HCT116 (cell line): ENCODE results near the gene TEX264. TPM values are rescaled to one million over a fixed set of nuclear protein-coding genes. Genes with fewer than 3 reads are reported as not detected.

Experiments
- ATAC-seq: fragments of 200-7000 bp; cut with Tn5 transposase; 2 replicates; pipeline ENCODE4 v1.9.1; 2020; ENCODE audit warnings: mild to moderate bottlenecking, moderate library complexity
- BruUV-seq: library from RNA; stranded (reverse); fragments of 400-500 nt; replicated peaks from 2 replicates; lab custom pipeline; 2021; lab: Mats Ljungman, UMichigan
- CTCF ChIA-PET: fragments of 300-600 bp; sonication (Branson Sonifier 250); formaldehyde crosslinking; loops from one replicate; lab custom pipeline; 2021; ENCODE audit warnings: antibody characterized with exemption; lab: Charles Lee
- POLR2A ChIA-PET: fragments of 300-600, 350-600 bp; sonication (Branson Sonifier 250); formaldehyde crosslinking; loops from one replicate; lab custom pipeline; 2021; ENCODE audit warnings: antibody characterized with exemption; lab: Charles Lee
- RAD21 ChIA-PET, 2 experiments: fragments of 300-600 bp; sonication (Branson Sonifier 250); formaldehyde crosslinking; loops; one replicate each; lab custom pipeline; 2023; ENCODE audit warnings: low total read pairs in 2 of 2; ENCODE audit not compliant: uncharacterized antibody in 2 of 2, unreplicated experiment in 2 of 2, low non-redundant PET in 1 of 2; lab: Charles Lee
- DNase-seq: peaks from one replicate; pipeline ENCODE4 v3.0.0-alpha.2; 2010; ENCODE audit warnings: low read depth, low spot score
- H2AFZ ChIP-seq: fragments of 200-600 bp; shearing (Covaris generic), sonication (generic); 2 replicates; pipeline ENCODE4 v1.6.1; 2017; ENCODE audit warnings: low read depth, mixed run types, mixed read lengths, antibody characterized with exemption, low read length; ENCODE audit not compliant: poor library complexity, severe bottlenecking
- H3K27ac ChIP-seq: 2 replicates; pipeline ENCODE4 v1.5.1; 2012; ENCODE audit warnings: low read depth, low read length
- H3K27me3 ChIP-seq: fragments of 200-600 bp; sonication (generic); 2 replicates; pipeline ENCODE4 v1.6.1; 2016; ENCODE audit warnings: mixed run types, low read length, mixed read lengths; ENCODE audit not compliant: insufficient read depth
- H3K36me3 ChIP-seq, 2 experiments: fragments of 200-500 bp in 1 of 2; fragments of 200-600 bp in 1 of 2; sonication (Bioruptor generic) in 1 of 2; sonication (generic) in 1 of 2; 2 replicates each; pipeline versions ENCODE4 v1.5.1 to v1.6.1; 2014 to 2016; ENCODE audit warnings: low read length in 2 of 2, inconsistent platforms in 1 of 2, mixed read lengths in 1 of 2, mixed run types in 1 of 2; ENCODE audit not compliant: insufficient read depth in 2 of 2, control insufficient read depth in 1 of 2
- H3K4me1 ChIP-seq, 2 experiments: fragments of 200-600 bp in 1 of 2; sonication (generic) in 1 of 2; 2 replicates each; pipeline versions ENCODE4 v1.5.1 to v1.6.1; 2012 to 2017; ENCODE audit warnings: low read length in 2 of 2, inconsistent platforms in 1 of 2, mild to moderate bottlenecking in 1 of 2, mixed read lengths in 1 of 2, mixed run types in 1 of 2, moderate library complexity in 1 of 2; ENCODE audit not compliant: insufficient read depth in 2 of 2, control insufficient read depth in 1 of 2
- H3K4me2 ChIP-seq: fragments of 200-600 bp; sonication (generic); 2 replicates; pipeline ENCODE4 v1.6.1; 2017; ENCODE audit warnings: mixed run types, low read length, mixed read lengths
- H3K4me3 ChIP-seq, 2 experiments: fragments of 200-600 bp in 1 of 2; sonication (generic) in 1 of 2; replicated peaks in 1 of 2; 2 replicates each; pipeline ENCODE4 v1.5.1; 2011 to 2016; ENCODE audit warnings: low read length in 2 of 2, control low read depth in 1 of 2, low read depth in 1 of 2, mild to moderate bottlenecking in 1 of 2, mixed read lengths in 1 of 2, mixed run types in 1 of 2
- H3K79me2 ChIP-seq: fragments of 200-600 bp; sonication (generic); 2 replicates; pipeline ENCODE4 v1.6.1; 2017; ENCODE audit warnings: mild to moderate bottlenecking, mixed run types, low read length, moderate library complexity, mixed read lengths; ENCODE audit not compliant: insufficient read depth
- H3K9ac ChIP-seq: fragments of 200-600 bp; sonication (generic); 2 replicates; pipeline ENCODE4 v1.6.1; 2016; ENCODE audit warnings: low read length, mixed read lengths
- H3K9me2 ChIP-seq: fragments of 200-600 bp; sonication (generic), shearing (Covaris generic); 2 replicates; pipeline ENCODE4 v1.6.1; 2017; ENCODE audit warnings: mixed run types, mild to moderate bottlenecking, moderate library complexity; ENCODE audit not compliant: insufficient read depth
- H3K9me3 ChIP-seq, 2 experiments: fragments of 200-500 bp in 1 of 2; fragments of 200-600 bp in 1 of 2; sonication (Bioruptor generic) in 1 of 2; sonication (generic) in 1 of 2; 2 replicates each; pipeline ENCODE4 v1.6.1; 2014 to 2017; ENCODE audit warnings: low read length in 2 of 2, mixed read lengths in 2 of 2, inconsistent platforms in 1 of 2, low read depth in 1 of 2, mild to moderate bottlenecking in 1 of 2, mixed run types in 1 of 2, moderate library complexity in 1 of 2; ENCODE audit not compliant: control insufficient read depth in 1 of 2, insufficient read depth in 1 of 2
- H4K20me1 ChIP-seq: fragments of 200-600 bp; sonication (generic), shearing (Covaris generic); 2 replicates; pipeline ENCODE4 v1.6.1; 2017; ENCODE audit warnings: mixed run types, mild to moderate bottlenecking, moderate library complexity; ENCODE audit not compliant: insufficient read depth
- CBX3 ChIP-seq: IDR thresholded peaks from 2 replicates; pipeline ENCODE4 v1.6.1; 2012; ENCODE audit warnings: low read depth
- CEBPB ChIP-seq: IDR thresholded peaks from 2 replicates; pipeline ENCODE4 v1.6.1; 2012; ENCODE audit warnings: low read depth
- EGR1 ChIP-seq: IDR thresholded peaks from 2 replicates; pipeline ENCODE4 v1.6.1; 2012; ENCODE audit warnings: low read depth
- ELF1 ChIP-seq: IDR thresholded peaks from 2 replicates; pipeline ENCODE4 v1.6.1; 2012; ENCODE audit warnings: low read depth, borderline replicate concordance
- EZH2 ChIP-seq: fragments of 200-600 bp; sonication (generic); IDR thresholded peaks from 2 replicates; pipeline ENCODE4 v1.6.1; 2017; ENCODE audit warnings: antibody characterized with exemption, mixed run types
- EZH2phosphoT487 ChIP-seq: fragments of 200-600 bp; IDR thresholded peaks from 2 replicates; pipeline ENCODE4 v1.6.1; 2018; ENCODE audit warnings: antibody characterized with exemption, borderline replicate concordance
- FOSL1 ChIP-seq: IDR thresholded peaks from 2 replicates; pipeline ENCODE4 v1.6.1; 2012; ENCODE audit warnings: low read depth
- JUND ChIP-seq: IDR thresholded peaks from 2 replicates; pipeline ENCODE4 v1.6.1; 2012
- POLR2A ChIP-seq: IDR thresholded peaks from 2 replicates; pipeline ENCODE4 v1.7.0; 2011; ENCODE audit warnings: borderline replicate concordance; ENCODE audit not compliant: insufficient read depth, insufficient read length; ENCODE audit errors: extremely low read depth
- RAD21 ChIP-seq: IDR thresholded peaks from 2 replicates; pipeline ENCODE4 v1.6.1; 2012; ENCODE audit warnings: low read depth, mild to moderate bottlenecking
- SIN3A ChIP-seq: IDR thresholded peaks from 2 replicates; pipeline ENCODE4 v1.6.1; 2012; ENCODE audit warnings: low read depth
- SP1 ChIP-seq: IDR thresholded peaks from 2 replicates; pipeline ENCODE4 v1.6.1; 2012; ENCODE audit warnings: low read depth
- SRF ChIP-seq: IDR thresholded peaks from 2 replicates; pipeline ENCODE4 v1.6.1; 2012; ENCODE audit warnings: low read depth
- YY1 ChIP-seq: IDR thresholded peaks from 2 replicates; pipeline ENCODE4 v1.6.1; 2011; ENCODE audit warnings: low read length, low read depth, moderate library complexity, mild to moderate bottlenecking; ENCODE audit not compliant: insufficient replicate concordance; ENCODE audit errors: extremely low read depth
- ZFX ChIP-seq: fragments of 450-650 bp; IDR thresholded peaks from 2 replicates; pipeline ENCODE4 v1.6.1; 2017
- ZNF274 ChIP-seq: fragments of 200-500 bp; sonication (Bioruptor generic); IDR thresholded peaks from 2 replicates; pipeline ENCODE4 v1.6.1; 2014; ENCODE audit warnings: mild to moderate bottlenecking, low read depth, low read length, inconsistent platforms
- intact Hi-C: fragments of 100-400 bp; cut with micrococcal nuclease; formaldehyde crosslinking; loops from 2 replicates; pipeline ENCODE4 v1.10.0; 2022
- total RNA-seq: library from RNA; stranded (reverse); gene quantifications from one replicate; pipeline ENCODE4 v1.2.1, GENCODE V29; 2021; ENCODE audit not compliant: unreplicated experiment
- TF ChIP-seq, protein P1 (sequence below), 3 experiments: fragments of 200-600 bp in 1 of 3; sonication (generic) in 1 of 3; IDR thresholded peaks in 2 of 3; conservative IDR thresholded peaks in 1 of 3; 2 replicates each; pipeline ENCODE4 v1.5.1; 2012 to 2017; ENCODE audit warnings: low read depth in 2 of 3, low read length in 2 of 3, antibody characterized with exemption in 1 of 3, borderline replicate concordance in 1 of 3, control low read depth in 1 of 3, mild to moderate bottlenecking in 1 of 3, mixed read lengths in 1 of 3, mixed run types in 1 of 3, moderate library complexity in 1 of 3; ENCODE audit not compliant: insufficient read depth in 1 of 3
- TF ChIP-seq, protein P2 (sequence below): IDR thresholded peaks from 2 replicates; pipeline ENCODE4 v1.6.1; 2012; ENCODE audit warnings: low read depth
- TF ChIP-seq, protein P3 (sequence below): IDR thresholded peaks from 2 replicates; pipeline ENCODE4 v1.6.1; 2012
- TF ChIP-seq, protein P4 (sequence below): IDR thresholded peaks from 2 replicates; pipeline ENCODE4 v1.6.1; 2011; ENCODE audit warnings: mild to moderate bottlenecking, low read length, moderate library complexity; ENCODE audit not compliant: insufficient replicate concordance; ENCODE audit errors: extremely low read depth

Gene TEX264
- total RNA-seq, 1 experiment from 2014 or later: 36.0 TPM

DNA sequence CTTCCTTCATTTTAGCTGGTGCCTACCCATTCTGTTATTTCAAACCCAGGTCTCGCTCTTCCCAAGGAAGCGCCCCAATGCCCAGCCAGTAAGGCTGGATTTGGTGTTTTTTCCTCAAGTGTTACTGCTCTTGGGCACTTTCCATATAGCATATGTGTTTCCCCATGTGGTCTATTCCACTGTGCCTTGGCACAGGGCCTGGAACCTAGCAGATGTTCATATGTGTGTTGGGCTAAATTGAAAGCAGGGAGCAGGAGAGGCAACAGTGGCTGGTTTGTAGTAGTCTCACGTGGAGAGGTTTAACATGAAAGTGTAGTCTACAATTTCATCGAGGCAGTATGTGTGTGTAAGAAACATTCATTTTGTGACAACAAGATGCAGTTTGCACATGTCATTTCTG lies 48.2 kb upstream of the TEX264 start:
- H3K4me1 ChIP-seq: no peaks in the 10 kb centered on the region; a peak in 1 of 4 replicates
- no peaks in the 10 kb centered on the region; the same call in 1 of the 2 replicates for H4K20me1 ChIP-seq
- no peaks in the 10 kb centered on the region for H3K36me3 ChIP-seq
- intact Hi-C loops: no loop called here
- no peak overlapping the region for H3K4me3 ChIP-seq
- DNase-seq: no peak
- no peak overlapping the region for H3K4me2 ChIP-seq
- POLR2A ChIA-PET: no interaction called here
- TF ChIP-seq EGR1 (no peak), ELF1 (no peak), EZH2phosphoT487 (no peak), SIN3A (no peak), FOSL1 (no peak), POLR2A (no peak), SRF (no peak), ZFX (no peak), JUND (no peak), CBX3 (no peak), RAD21 (no peak), SP1 (no peak), ZNF274 (no peak), EZH2 (no peak), CEBPB (no peak), YY1 (no peak)
- TF ChIP-seq, protein P1, sequence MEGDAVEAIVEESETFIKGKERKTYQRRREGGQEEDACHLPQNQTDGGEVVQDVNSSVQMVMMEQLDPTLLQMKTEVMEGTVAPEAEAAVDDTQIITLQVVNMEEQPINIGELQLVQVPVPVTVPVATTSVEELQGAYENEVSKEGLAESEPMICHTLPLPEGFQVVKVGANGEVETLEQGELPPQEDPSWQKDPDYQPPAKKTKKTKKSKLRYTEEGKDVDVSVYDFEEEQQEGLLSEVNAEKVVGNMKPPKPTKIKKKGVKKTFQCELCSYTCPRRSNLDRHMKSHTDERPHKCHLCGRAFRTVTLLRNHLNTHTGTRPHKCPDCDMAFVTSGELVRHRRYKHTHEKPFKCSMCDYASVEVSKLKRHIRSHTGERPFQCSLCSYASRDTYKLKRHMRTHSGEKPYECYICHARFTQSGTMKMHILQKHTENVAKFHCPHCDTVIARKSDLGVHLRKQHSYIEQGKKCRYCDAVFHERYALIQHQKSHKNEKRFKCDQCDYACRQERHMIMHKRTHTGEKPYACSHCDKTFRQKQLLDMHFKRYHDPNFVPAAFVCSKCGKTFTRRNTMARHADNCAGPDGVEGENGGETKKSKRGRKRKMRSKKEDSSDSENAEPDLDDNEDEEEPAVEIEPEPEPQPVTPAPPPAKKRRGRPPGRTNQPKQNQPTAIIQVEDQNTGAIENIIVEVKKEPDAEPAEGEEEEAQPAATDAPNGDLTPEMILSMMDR (IDR thresholded peaks at IDR 0.05 in 2 of 3, conservative IDR thresholded peaks at IDR 0.05 in 1 of 3; ENCODE audit: borderline replicate concordance in 1 of 3, insufficient read depth in 1 of 3, low read depth in 2 of 3, low read length in 2 of 3): no peak
- TF ChIP-seq, protein P2, sequence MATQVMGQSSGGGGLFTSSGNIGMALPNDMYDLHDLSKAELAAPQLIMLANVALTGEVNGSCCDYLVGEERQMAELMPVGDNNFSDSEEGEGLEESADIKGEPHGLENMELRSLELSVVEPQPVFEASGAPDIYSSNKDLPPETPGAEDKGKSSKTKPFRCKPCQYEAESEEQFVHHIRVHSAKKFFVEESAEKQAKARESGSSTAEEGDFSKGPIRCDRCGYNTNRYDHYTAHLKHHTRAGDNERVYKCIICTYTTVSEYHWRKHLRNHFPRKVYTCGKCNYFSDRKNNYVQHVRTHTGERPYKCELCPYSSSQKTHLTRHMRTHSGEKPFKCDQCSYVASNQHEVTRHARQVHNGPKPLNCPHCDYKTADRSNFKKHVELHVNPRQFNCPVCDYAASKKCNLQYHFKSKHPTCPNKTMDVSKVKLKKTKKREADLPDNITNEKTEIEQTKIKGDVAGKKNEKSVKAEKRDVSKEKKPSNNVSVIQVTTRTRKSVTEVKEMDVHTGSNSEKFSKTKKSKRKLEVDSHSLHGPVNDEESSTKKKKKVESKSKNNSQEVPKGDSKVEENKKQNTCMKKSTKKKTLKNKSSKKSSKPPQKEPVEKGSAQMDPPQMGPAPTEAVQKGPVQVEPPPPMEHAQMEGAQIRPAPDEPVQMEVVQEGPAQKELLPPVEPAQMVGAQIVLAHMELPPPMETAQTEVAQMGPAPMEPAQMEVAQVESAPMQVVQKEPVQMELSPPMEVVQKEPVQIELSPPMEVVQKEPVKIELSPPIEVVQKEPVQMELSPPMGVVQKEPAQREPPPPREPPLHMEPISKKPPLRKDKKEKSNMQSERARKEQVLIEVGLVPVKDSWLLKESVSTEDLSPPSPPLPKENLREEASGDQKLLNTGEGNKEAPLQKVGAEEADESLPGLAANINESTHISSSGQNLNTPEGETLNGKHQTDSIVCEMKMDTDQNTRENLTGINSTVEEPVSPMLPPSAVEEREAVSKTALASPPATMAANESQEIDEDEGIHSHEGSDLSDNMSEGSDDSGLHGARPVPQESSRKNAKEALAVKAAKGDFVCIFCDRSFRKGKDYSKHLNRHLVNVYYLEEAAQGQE: no peak
- TF ChIP-seq, protein P3, sequence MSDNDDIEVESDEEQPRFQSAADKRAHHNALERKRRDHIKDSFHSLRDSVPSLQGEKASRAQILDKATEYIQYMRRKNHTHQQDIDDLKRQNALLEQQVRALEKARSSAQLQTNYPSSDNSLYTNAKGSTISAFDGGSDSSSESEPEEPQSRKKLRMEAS: no peak
- TF ChIP-seq, protein P4, sequence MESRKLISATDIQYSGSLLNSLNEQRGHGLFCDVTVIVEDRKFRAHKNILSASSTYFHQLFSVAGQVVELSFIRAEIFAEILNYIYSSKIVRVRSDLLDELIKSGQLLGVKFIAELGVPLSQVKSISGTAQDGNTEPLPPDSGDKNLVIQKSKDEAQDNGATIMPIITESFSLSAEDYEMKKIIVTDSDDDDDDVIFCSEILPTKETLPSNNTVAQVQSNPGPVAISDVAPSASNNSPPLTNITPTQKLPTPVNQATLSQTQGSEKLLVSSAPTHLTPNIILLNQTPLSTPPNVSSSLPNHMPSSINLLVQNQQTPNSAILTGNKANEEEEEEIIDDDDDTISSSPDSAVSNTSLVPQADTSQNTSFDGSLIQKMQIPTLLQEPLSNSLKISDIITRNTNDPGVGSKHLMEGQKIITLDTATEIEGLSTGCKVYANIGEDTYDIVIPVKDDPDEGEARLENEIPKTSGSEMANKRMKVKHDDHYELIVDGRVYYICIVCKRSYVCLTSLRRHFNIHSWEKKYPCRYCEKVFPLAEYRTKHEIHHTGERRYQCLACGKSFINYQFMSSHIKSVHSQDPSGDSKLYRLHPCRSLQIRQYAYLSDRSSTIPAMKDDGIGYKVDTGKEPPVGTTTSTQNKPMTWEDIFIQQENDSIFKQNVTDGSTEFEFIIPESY: no peak
- TF ChIP-seq, all 23 proteins: peak for 0
- no peak overlapping the region for H3K9ac ChIP-seq
- peaks cover 30% of the 10 kb centered on the region for H3K79me2 ChIP-seq
- BruUV-seq: no TSS peak
- H3K9me2 ChIP-seq: no peaks in the 10 kb centered on the region
- H3K27me3 ChIP-seq: no peaks in the 10 kb centered on the region
- no peak overlapping the region for H3K27ac ChIP-seq
- no peak overlapping the region for H2AFZ ChIP-seq
- RAD21 ChIA-PET: no interaction called here
- CTCF ChIA-PET: interaction anchor here (1.0 kb wide), 1 partner anchor 47 kb away, joined by 4 read pairs; no protein-coding TSS in a partner anchor
- ATAC-seq: no peak
- H3K9me3 ChIP-seq: no peaks in the 10 kb centered on the region
